ENCODE data around the gene ATP11A. TPM values are rescaled to one million over a fixed set of nuclear protein-coding genes. Genes with fewer than 3 reads are reported as not detected.

ATP11A gene
- total and polyA plus RNA-seq, 10 of the 15 experiments (the other 5 are each of a cell fraction or from before 2014, with no cell fraction given), result 1.4 to 69.6 (median 14.4) TPM

- DNase-seq (ENCODE audit: low read depth, low spot score), result no peak
- in situ Hi-C loops (cut with MboI), result no loop called here
- no peak for ATAC-seq
- no peak overlapping the region for H2AFZ ChIP-seq (ENCODE audit: control insufficient read depth, low read depth, low read length)
- ChIA-PET SMC1A (ENCODE audit: uncharacterized antibody, unreplicated experiment) (no interaction called here), CTCF (no interaction called here), POLR2A (no interaction called here), RAD21 (ENCODE audit: unreplicated experiment) (no interaction called here)
- 48% methylated on average over 5 of the region's 5 CpGs for WGBS (ENCODE audit: insufficient coverage, insufficient replicate concordance, low lambda C conversion rate, missing lambda C conversion rate)
- H3K27ac ChIP-seq (ENCODE audit: control insufficient read depth, insufficient read depth), result no peak overlapping the region
- no peaks in the 10 kb centered on the region for H3K36me3 ChIP-seq (ENCODE audit: control insufficient read depth in 2 of 2, insufficient read depth in 2 of 2, low read length in 1 of 2)
- no peak for FAIRE-seq
- peaks cover 0 to 2% of the 10 kb centered on the region in 2 experiments; a peak in 2 of 4 replicates for H3K27me3 ChIP-seq (replicated peaks in 1 of 2; ENCODE audit: control insufficient read depth in 2 of 2, insufficient read depth in 2 of 2, low read length in 1 of 2)
- no TSS peak for BruUV-seq (replicated peaks)
- H3K4me3 ChIP-seq, result no peak overlapping the region
- H3K9me3 ChIP-seq (replicated peaks; ENCODE audit: control insufficient read depth, insufficient read depth, low read length), result no peaks in the 10 kb centered on the region
- TF ChIP-seq IKZF2 (IDR thresholded peaks at IDR 0.05), result no peak
- no peak for TF ChIP-seq IRF5 (IDR thresholded peaks at IDR 0.05; ENCODE audit: borderline replicate concordance)
- TF ChIP-seq IRF4 (IDR thresholded peaks at IDR 0.05; ENCODE audit: low read depth, low read length), result no peak
- no peak for TF ChIP-seq E2F4 (IDR thresholded peaks at IDR 0.05; ENCODE audit: low read depth, low read length)
- no peak for TF ChIP-seq SREBF1 (IDR thresholded peaks at IDR 0.05; ENCODE audit: low read length)
- TF ChIP-seq STAT1 (conservative IDR thresholded peaks at IDR 0.05), result no peak
- no peak for TF ChIP-seq CBFB (IDR thresholded peaks at IDR 0.05; ENCODE audit: low read depth)
- no peak overlapping the region for H3K9ac ChIP-seq (ENCODE audit: control insufficient read depth, insufficient read depth, low read length)
- H3K4me2 ChIP-seq (ENCODE audit: control insufficient read depth, insufficient read depth), result no peak overlapping the region
- no peaks in the 10 kb centered on the region for H3K79me2 ChIP-seq (ENCODE audit: control insufficient read depth, insufficient read depth, low read length)
- H4K20me1 ChIP-seq (ENCODE audit: control insufficient read depth, insufficient read depth), result no peaks in the 10 kb centered on the region
- intact Hi-C loops (cut with micrococcal nuclease; ENCODE audit: unreplicated experiment), result no loop called here
- H3K4me1 ChIP-seq (ENCODE audit: control insufficient read depth, insufficient read depth, low read length), result no peaks in the 10 kb centered on the region
These were observed 237.2 kb downstream of the ATP11A start for GRCh38 chr13:112926993-112927392.

Measured in GM12878 (cell line).